SK-N-SH treated with all-trans-retinoic acid at 6 μM for 48 hours (cell line): Measurements from ENCODE around the gene ARHGAP15.

Experiments used
- ARNTL ChIP-seq: fragments of 450-650 bp; formaldehyde crosslinking; IDR thresholded peaks from 2 replicates; pipeline ENCODE4 v1.5.0; 2020; ENCODE audit warnings: low read depth, mild to moderate bottlenecking, moderate library complexity, borderline replicate concordance
- ISL1 ChIP-seq: fragments of 250-450 bp; sonication (Bioruptor Pico); IDR thresholded peaks from 2 replicates; pipeline ENCODE4 v2.1.2; 2022; ENCODE audit warnings: mild to moderate bottlenecking, moderate library complexity
- RARB ChIP-seq: fragments of 250-450 bp; sonication (Bioruptor Pico); IDR thresholded peaks from 2 replicates; pipeline ENCODE4 v1.8.0; 2021; ENCODE audit warnings: mild to moderate bottlenecking, moderate library complexity
- ZC3H10 ChIP-seq: fragments of 250-450 bp; sonication (Bioruptor Pico); IDR thresholded peaks from 2 replicates; pipeline ENCODE4 v1.5.1; 2021; ENCODE audit warnings: mild to moderate bottlenecking, moderate library complexity
- ZNF70 ChIP-seq: fragments of 450-650 bp; formaldehyde crosslinking; IDR thresholded peaks from 2 replicates; pipeline ENCODE4 v1.5.0; 2020; ENCODE audit warnings: mild to moderate bottlenecking, moderate library complexity
- TF ChIP-seq, protein P1 (sequence below): fragments of 250-450 bp; sonication (Bioruptor Pico); IDR thresholded peaks from 2 replicates; pipeline ENCODE4 v1.8.0; 2021; ENCODE audit warnings: low read depth, mild to moderate bottlenecking, moderate library complexity, borderline replicate concordance
- TF ChIP-seq, protein P2 (sequence below): fragments of 250-450 bp; sonication (Bioruptor Pico); IDR thresholded peaks from 2 replicates; pipeline ENCODE4 v1.5.0; 2020; ENCODE audit warnings: mild to moderate bottlenecking, moderate library complexity
- TF ChIP-seq, protein P3 (sequence below): fragments of 250-450 bp; sonication (Bioruptor Pico); IDR thresholded peaks from 2 replicates; pipeline ENCODE4 v1.5.1; 2021; ENCODE audit warnings: mild to moderate bottlenecking, moderate library complexity

DNA sequence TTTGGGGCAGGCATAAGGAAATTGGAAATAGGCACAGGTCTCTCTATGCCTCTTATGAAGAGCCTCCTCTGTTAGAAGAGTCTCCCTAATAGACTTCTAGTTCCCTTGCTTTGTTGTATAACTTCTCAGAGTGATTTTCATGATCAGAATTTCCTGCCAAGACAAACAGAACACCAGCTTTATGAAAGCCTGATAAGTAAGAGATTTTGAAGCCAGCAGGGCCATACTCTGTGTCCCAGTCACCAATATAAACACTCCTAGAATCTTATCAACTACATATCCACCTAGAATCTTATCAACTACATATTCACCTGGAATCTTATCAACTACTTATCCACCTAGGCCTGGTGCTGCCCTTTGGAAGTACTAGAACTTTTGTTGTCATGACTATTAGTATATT is 579.5 kb downstream of the ARHGAP15 start:
- TF ChIP-seq ZNF70 (CRISPR knock-in tag) (no peak), ISL1 (CRISPR knock-in tag) (no peak), RARB (CRISPR knock-in tag) (no peak), ZC3H10 (no peak), ARNTL (no peak)
- TF ChIP-seq, protein P1, sequence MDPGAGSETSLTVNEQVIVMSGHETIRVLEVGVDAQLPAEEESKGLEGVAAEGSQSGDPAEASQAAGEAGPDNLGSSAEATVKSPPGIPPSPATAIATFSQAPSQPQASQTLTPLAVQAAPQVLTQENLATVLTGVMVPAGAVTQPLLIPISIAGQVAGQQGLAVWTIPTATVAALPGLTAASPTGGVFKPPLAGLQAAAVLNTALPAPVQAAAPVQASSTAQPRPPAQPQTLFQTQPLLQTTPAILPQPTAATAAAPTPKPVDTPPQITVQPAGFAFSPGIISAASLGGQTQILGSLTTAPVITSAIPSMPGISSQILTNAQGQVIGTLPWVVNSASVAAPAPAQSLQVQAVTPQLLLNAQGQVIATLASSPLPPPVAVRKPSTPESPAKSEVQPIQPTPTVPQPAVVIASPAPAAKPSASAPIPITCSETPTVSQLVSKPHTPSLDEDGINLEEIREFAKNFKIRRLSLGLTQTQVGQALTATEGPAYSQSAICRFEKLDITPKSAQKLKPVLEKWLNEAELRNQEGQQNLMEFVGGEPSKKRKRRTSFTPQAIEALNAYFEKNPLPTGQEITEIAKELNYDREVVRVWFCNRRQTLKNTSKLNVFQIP, result no peak
- TF ChIP-seq, protein P2, sequence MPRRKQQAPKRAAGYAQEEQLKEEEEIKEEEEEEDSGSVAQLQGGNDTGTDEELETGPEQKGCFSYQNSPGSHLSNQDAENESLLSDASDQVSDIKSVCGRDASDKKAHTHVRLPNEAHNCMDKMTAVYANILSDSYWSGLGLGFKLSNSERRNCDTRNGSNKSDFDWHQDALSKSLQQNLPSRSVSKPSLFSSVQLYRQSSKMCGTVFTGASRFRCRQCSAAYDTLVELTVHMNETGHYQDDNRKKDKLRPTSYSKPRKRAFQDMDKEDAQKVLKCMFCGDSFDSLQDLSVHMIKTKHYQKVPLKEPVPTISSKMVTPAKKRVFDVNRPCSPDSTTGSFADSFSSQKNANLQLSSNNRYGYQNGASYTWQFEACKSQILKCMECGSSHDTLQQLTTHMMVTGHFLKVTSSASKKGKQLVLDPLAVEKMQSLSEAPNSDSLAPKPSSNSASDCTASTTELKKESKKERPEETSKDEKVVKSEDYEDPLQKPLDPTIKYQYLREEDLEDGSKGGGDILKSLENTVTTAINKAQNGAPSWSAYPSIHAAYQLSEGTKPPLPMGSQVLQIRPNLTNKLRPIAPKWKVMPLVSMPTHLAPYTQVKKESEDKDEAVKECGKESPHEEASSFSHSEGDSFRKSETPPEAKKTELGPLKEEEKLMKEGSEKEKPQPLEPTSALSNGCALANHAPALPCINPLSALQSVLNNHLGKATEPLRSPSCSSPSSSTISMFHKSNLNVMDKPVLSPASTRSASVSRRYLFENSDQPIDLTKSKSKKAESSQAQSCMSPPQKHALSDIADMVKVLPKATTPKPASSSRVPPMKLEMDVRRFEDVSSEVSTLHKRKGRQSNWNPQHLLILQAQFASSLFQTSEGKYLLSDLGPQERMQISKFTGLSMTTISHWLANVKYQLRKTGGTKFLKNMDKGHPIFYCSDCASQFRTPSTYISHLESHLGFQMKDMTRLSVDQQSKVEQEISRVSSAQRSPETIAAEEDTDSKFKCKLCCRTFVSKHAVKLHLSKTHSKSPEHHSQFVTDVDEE, result no peak
- TF ChIP-seq, protein P3, sequence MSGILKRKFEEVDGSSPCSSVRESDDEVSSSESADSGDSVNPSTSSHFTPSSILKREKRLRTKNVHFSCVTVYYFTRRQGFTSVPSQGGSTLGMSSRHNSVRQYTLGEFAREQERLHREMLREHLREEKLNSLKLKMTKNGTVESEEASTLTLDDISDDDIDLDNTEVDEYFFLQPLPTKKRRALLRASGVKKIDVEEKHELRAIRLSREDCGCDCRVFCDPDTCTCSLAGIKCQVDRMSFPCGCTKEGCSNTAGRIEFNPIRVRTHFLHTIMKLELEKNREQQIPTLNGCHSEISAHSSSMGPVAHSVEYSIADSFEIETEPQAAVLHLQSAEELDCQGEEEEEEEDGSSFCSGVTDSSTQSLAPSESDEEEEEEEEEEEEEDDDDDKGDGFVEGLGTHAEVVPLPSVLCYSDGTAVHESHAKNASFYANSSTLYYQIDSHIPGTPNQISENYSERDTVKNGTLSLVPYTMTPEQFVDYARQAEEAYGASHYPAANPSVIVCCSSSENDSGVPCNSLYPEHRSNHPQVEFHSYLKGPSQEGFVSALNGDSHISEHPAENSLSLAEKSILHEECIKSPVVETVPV (CRISPR knock-in tag), result no peak
